CD4-positive, alpha-beta T cell treated with Interferon gamma for 1 hour (primary cell): ENCODE measurements around the gene PCDHA5.

ENCODE experiments used
- DNase-seq: peaks from one replicate; pipeline ENCODE4 v3.0.0-alpha.2; 2020

PCDHA5 gene

DNA sequence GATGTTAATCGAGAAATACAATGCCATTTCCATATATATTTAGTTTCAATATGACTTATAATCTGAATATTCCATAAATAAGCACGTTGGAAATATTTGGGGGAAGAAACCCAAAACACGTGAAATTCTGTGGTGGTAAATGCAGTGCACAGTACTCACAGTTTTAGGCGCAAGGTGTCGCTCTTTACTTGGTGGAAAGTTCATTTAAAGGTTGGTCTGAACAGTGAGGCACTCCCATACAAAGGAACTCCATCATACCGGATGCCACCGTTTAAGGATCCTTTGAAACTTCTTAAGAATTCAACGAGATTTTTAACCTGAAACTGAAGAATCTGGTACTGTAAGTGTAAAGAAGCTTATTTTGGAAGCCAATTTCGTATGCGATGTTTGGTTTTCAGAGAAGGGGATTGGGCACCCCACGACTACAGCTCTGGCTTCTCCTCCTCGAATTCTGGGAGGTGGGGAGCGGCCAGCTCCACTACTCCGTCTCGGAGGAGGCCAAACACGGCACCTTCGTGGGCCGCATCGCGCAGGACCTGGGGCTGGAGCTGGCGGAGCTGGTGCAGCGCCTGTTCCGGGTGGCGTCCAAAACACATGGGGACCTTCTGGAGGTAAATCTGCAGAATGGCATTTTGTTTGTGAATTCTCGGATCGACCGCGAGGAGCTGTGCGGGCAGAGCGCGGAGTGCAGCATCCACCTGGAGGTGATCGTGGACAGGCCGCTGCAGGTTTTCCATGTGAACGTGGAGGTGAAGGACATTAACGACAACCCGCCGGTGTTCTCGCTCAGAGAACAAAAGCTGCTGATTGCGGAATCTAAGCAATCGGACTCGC is 47.5 kb downstream of the PCDHA5 start, which contains the start of gene PCDHA11:
TSS of gene PCDHA11 (plus strand) at position 237 of the 834 bp plus-strand sequence. CDS start at position 384, 147 bp downstream.
- DNase-seq, result no peak

DNA sequence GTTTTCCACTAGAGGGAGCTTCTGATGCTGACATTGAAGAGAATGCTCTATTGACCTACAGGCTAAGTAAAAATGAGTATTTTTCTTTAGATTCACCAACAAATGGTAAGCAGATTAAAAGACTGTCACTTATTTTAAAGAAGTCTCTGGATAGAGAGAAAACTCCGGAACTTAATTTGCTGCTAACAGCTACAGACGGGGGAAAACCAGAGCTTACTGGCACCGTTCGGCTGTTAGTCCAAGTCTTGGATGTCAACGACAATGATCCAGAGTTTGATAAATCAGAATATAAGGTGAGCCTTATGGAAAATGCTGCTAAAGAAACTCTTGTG is 48.1 kb downstream of the PCDHA5 start:
- DNase-seq, result no peak

DNA sequence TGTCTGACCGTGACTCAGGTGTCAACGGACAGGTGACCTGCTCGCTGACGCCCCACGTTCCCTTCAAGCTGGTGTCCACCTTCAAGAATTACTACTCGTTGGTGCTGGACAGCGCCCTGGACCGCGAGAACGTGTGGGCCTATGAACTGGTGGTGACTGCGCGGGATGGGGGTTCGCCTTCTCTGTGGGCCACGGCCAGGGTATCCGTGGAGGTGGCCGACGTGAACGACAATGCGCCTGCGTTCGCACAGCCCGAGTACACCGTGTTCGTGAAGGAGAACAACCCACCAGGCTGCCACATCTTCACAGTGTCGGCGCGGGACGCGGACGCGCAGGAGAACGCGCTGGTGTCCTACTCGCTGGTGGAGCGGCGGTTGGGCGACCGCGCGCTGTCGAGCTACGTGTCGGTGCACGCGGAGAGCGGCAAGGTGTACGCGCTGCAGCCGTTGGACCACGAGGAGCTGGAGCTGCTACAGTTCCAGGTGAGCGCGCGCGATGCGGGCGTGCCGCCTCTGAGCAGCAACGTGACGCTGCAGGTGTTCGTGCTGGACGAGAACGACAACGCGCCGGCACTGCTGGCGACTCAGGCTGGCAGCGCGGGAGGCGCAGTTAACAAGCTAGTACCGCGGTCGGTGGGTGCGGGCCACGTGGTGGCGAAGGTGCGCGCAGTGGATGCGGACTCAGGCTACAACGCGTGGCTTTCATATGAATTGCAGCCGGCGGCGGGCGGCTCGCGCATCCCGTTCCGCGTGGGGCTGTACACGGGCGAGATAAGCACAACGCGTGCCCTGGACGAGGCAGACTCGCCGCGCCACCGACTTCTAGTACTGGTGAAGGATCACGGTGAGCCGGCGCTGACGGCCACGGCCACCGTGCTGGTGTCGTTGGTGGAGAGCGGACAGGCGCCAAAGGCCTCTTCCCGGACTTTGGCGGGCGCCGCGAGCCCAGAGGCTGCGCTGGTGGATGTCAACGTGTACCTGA is 49.1 kb downstream of the PCDHA5 start:
- DNase-seq, result no peak
